HL-60 (cell line): Measurements from ENCODE around the gene ENTHD1.

Source experiments
- DNase-seq, 2 experiments: peaks; one replicate each; pipeline ENCODE4 v3.0.0-alpha.2; 2010 to 2020; ENCODE audit warnings: low read depth in 1 of 2, low spot score in 1 of 2
- H3K27ac ChIP-seq: fragments of 250-450 bp; sonication (Bioruptor Pico); replicated peaks from 2 replicates; pipeline ENCODE4 v1.5.1; 2020; ENCODE audit warnings: mild to moderate bottlenecking, moderate library complexity
- H3K27me3 ChIP-seq: fragments of 250-450 bp; sonication (Bioruptor Pico); 2 replicates; pipeline ENCODE4 v1.5.1; 2021; ENCODE audit warnings: mild to moderate bottlenecking, moderate library complexity; ENCODE audit not compliant: insufficient read depth, poor library complexity, severe bottlenecking
- H3K4me3 ChIP-seq: replicated peaks from 2 replicates; pipeline ENCODE4 v1.5.1; 2011; ENCODE audit warnings: mild to moderate bottlenecking, control low read depth, low read length; ENCODE audit not compliant: insufficient read depth
- GABPA ChIP-seq: IDR thresholded peaks from 2 replicates; pipeline ENCODE4 v1.6.1; 2012; ENCODE audit warnings: low read depth
- POLR2AphosphoS5 ChIP-seq: IDR thresholded peaks from 2 replicates; pipeline ENCODE4 v1.6.1; 2012; ENCODE audit warnings: low read depth
- SPI1 ChIP-seq: IDR thresholded peaks from 2 replicates; pipeline ENCODE4 v1.6.1; 2012; ENCODE audit warnings: low read depth, mild to moderate bottlenecking, borderline replicate concordance
- TF ChIP-seq, protein P1 (sequence below): IDR thresholded peaks from 2 replicates; pipeline ENCODE4 v1.6.1; 2012; ENCODE audit warnings: low read depth; ENCODE audit not compliant: insufficient replicate concordance
- TF ChIP-seq, protein P2 (sequence below): IDR thresholded peaks from one replicate; pipeline ENCODE4 v1.5.1; 2011; ENCODE audit warnings: low read length, control low read depth, inconsistent platforms; ENCODE audit not compliant: insufficient read depth

ENTHD1 gene

DNA sequence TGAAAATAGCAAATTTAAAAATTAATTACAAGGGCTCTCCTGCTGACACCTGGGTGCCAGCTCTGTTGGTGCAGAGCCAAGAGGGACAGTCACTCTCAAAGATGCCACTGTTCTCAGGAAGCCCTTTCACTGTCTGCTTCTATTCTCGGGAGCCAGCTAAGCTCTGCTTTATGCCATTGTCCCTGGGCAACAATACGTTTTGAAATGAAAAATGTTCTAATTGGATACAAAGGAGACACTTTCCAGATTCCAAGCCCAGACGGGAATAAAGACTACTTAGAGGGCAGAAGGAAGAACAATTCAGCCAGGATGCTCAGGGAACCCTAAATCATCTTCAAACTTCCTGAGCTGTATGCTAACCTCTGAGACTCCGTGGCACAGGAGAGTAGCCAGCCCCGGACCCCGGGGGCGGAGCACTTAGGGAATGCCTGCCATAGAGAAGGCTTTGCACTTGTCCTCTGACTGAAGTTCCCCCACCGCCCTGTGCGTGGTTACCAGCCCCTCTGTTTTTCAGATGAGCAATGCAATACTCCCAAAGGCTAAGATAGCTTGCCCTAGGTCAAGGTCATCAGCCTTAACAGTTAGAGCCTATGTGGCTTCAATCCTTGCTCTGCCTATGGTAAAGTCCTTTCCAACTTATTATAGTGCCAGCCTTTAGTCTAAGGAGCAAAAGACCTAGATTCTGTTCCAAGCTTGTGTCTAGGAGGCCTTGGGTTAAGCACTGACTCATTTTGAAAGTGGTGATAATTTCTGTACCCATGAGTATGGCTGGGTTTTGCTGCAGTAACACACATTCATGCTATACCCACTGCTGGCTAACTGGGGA is 172.1 kb downstream of the ENTHD1 start:
- Histone ChIP-seq H3K27ac (no peak overlapping the region), H3K27me3 (no peaks in the 10 kb centered on the region), H3K4me3 (no peak overlapping the region)
- no peak for DNase-seq
- TF ChIP-seq, protein P1, sequence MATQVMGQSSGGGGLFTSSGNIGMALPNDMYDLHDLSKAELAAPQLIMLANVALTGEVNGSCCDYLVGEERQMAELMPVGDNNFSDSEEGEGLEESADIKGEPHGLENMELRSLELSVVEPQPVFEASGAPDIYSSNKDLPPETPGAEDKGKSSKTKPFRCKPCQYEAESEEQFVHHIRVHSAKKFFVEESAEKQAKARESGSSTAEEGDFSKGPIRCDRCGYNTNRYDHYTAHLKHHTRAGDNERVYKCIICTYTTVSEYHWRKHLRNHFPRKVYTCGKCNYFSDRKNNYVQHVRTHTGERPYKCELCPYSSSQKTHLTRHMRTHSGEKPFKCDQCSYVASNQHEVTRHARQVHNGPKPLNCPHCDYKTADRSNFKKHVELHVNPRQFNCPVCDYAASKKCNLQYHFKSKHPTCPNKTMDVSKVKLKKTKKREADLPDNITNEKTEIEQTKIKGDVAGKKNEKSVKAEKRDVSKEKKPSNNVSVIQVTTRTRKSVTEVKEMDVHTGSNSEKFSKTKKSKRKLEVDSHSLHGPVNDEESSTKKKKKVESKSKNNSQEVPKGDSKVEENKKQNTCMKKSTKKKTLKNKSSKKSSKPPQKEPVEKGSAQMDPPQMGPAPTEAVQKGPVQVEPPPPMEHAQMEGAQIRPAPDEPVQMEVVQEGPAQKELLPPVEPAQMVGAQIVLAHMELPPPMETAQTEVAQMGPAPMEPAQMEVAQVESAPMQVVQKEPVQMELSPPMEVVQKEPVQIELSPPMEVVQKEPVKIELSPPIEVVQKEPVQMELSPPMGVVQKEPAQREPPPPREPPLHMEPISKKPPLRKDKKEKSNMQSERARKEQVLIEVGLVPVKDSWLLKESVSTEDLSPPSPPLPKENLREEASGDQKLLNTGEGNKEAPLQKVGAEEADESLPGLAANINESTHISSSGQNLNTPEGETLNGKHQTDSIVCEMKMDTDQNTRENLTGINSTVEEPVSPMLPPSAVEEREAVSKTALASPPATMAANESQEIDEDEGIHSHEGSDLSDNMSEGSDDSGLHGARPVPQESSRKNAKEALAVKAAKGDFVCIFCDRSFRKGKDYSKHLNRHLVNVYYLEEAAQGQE = no peak
- TF ChIP-seq POLR2AphosphoS5 (no peak), GABPA (no peak), SPI1 (no peak)
- TF ChIP-seq, protein P2, sequence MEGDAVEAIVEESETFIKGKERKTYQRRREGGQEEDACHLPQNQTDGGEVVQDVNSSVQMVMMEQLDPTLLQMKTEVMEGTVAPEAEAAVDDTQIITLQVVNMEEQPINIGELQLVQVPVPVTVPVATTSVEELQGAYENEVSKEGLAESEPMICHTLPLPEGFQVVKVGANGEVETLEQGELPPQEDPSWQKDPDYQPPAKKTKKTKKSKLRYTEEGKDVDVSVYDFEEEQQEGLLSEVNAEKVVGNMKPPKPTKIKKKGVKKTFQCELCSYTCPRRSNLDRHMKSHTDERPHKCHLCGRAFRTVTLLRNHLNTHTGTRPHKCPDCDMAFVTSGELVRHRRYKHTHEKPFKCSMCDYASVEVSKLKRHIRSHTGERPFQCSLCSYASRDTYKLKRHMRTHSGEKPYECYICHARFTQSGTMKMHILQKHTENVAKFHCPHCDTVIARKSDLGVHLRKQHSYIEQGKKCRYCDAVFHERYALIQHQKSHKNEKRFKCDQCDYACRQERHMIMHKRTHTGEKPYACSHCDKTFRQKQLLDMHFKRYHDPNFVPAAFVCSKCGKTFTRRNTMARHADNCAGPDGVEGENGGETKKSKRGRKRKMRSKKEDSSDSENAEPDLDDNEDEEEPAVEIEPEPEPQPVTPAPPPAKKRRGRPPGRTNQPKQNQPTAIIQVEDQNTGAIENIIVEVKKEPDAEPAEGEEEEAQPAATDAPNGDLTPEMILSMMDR = no peak

DNA sequence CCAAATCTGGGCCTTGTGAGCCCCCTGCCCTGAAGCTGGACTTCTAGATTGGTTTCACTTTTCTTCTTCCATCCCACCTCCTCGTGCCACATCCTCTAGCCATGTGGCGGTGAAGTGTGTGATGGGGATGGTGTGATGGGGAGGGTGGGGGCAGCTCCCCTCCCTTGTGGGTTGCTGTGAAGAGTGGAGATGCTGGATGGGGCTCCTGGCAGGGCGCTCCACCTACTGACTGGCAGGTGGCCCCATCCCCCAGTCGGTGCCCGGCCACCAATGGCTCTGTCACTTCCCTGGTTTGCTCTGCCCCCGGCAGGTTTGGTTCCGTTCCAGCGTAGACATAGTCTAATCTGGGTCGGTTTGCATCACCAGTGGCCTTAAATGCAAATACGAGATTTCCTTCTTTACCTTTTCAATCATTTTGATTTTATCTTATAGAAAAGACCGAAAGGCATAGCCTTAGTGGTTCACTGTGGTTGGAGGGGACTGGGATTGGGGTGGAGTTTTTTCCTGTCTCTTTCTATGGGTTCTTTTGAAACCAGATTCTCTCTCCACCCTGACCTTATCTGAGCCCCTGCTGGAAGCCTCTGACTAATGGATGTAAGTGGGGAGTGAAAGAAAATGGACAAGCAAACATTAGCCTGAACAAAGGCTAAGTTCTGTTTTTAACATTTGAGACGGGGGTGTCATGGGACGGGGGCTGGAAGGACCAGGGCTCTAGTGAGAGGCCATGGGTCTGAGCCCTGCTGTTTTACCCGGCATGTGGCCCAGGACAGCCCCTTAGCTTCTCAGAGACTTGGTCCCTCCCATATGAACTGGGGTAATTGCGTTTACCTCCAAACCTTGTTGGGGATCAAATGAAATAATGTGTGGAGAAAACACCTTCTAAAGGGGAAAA is 173.8 kb downstream of the ENTHD1 start:
- no peak for DNase-seq
- no peak overlapping the region for H3K4me3 ChIP-seq
- TF ChIP-seq SPI1 = no peak
- no peak for TF ChIP-seq POLR2AphosphoS5
- no peak for TF ChIP-seq GABPA
- TF ChIP-seq, protein P1 = no peak
- TF ChIP-seq, protein P2 = no peak
- no peak overlapping the region for H3K27ac ChIP-seq
- H3K27me3 ChIP-seq = no peaks in the 10 kb centered on the region

DNA sequence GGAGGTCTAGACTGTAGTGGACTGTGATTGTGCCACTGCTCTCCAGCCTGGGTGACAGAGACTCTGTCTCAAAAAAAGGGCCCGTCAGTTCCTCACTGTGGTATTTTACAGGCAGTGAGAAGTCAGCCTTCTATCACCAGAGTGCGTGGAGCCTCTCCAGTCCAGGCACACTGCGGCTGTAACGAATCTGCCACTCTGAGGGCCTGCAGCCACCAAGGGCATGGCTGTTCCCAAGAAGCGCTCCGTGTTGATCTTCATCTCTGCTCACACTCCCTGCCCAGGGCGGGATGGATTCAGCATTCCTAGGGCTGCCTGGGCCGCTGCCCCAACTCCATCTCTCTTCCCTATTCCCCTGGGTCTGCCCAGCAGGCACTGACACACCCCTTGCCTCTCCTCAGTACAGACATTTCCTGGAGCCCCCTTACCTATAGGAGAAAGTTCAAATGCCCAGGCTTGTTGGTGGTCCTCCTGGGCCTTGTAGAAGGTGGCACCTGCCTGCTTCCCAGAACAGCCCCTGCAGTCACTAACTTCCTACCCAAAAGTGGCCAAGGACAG is 174.6 kb downstream of the ENTHD1 start:
- H3K4me3 ChIP-seq = no peak overlapping the region
- TF ChIP-seq POLR2AphosphoS5 (no peak), GABPA (no peak), SPI1 (no peak)
- TF ChIP-seq, protein P2 = no peak
- TF ChIP-seq, protein P1 = no peak
- H3K27me3 ChIP-seq = no peaks in the 10 kb centered on the region
- DNase-seq = no peak
- no peak overlapping the region for H3K27ac ChIP-seq
